Measurements from ENCODE around the gene ALDH1B1. TPM values are rescaled to one million over a fixed set of nuclear protein-coding genes. Genes with fewer than 3 reads are reported as not detected.
A peak's percentile ranks its signal among the peaks of the same experiment; 100 is the strongest.

Gene ALDH1B1
- total and polyA plus RNA-seq, 2 of the 13 experiments (the other 11 are each of a cell fraction or from before 2014, with no cell fraction given): 45.1 to 125 TPM

GRCh38 chr9:38370176-38370575, 22.3 kb upstream of the ALDH1B1 start (continued):
- TF ChIP-seq, protein P1, sequence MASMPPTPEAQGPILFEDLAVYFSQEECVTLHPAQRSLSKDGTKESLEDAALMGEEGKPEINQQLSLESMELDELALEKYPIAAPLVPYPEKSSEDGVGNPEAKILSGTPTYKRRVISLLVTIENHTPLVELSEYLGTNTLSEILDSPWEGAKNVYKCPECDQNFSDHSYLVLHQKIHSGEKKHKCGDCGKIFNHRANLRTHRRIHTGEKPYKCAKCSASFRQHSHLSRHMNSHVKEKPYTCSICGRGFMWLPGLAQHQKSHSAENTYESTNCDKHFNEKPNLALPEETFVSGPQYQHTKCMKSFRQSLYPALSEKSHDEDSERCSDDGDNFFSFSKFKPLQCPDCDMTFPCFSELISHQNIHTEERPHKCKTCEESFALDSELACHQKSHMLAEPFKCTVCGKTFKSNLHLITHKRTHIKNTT (CRISPR knock-in tag; IDR thresholded peaks at IDR 0.05): no peak
- TF ChIP-seq DPF2 (CRISPR knock-in tag; IDR thresholded peaks at IDR 0.05; ENCODE audit: borderline replicate concordance, low read depth): no peak
- no peak for TF ChIP-seq SMAD1 (CRISPR knock-in tag; IDR thresholded peaks at IDR 0.05; ENCODE audit: borderline replicate concordance, low read depth)
- TF ChIP-seq, protein P2, sequence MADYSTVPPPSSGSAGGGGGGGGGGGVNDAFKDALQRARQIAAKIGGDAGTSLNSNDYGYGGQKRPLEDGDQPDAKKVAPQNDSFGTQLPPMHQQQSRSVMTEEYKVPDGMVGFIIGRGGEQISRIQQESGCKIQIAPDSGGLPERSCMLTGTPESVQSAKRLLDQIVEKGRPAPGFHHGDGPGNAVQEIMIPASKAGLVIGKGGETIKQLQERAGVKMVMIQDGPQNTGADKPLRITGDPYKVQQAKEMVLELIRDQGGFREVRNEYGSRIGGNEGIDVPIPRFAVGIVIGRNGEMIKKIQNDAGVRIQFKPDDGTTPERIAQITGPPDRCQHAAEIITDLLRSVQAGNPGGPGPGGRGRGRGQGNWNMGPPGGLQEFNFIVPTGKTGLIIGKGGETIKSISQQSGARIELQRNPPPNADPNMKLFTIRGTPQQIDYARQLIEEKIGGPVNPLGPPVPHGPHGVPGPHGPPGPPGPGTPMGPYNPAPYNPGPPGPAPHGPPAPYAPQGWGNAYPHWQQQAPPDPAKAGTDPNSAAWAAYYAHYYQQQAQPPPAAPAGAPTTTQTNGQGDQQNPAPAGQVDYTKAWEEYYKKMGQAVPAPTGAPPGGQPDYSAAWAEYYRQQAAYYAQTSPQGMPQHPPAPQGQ (CRISPR knock-in tag; IDR thresholded peaks at IDR 0.05; ENCODE audit: borderline replicate concordance): no peak
- TF ChIP-seq ZNF563 (CRISPR knock-in tag; IDR thresholded peaks at IDR 0.05): no peak
- no peak for TF ChIP-seq ZNF704 (CRISPR knock-in tag; IDR thresholded peaks at IDR 0.05; ENCODE audit: borderline replicate concordance)
- no peak for TF ChIP-seq RXRA (CRISPR knock-in tag; IDR thresholded peaks at IDR 0.05)

DNA sequence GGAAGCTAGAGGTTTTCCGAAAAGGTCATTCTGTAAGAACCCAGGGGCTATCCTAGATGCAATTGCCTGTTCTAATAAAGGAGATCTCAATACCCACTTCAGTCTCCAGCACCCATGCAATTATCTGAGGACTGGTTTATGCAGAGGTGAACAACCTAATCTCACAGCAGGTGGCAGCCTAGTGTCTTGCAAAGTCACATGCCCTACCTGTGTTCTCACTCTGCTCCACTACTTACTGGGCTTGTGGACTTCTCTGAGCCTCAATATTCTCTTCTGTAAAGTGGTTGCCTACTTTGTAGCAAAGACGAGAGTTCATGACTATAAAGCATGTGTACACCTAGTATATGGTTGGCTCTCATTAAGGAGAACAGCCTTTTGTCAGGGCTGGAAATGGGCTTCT, 21.0 kb upstream of the ALDH1B1 start:
- Histone ChIP-seq H3K9ac (ENCODE audit: insufficient read depth, low read depth, low read length) (no peak overlapping the region), H3K79me2 (ENCODE audit: insufficient read depth, low read length) (no peaks in the 10 kb centered on the region), H3K4me2 (ENCODE audit: low read depth, low read length) (no peak overlapping the region), H3K27ac (ENCODE audit: extremely low read length, insufficient read depth, low read length) (no peak overlapping the region), H3K27me3 (ENCODE audit: control insufficient read depth in 1 of 2, insufficient read depth in 2 of 2, low read length in 2 of 2) (no peaks in the 10 kb centered on the region), H4K20me1 (ENCODE audit: insufficient read depth, low read length) (no peaks in the 10 kb centered on the region), H3K4me1 (ENCODE audit: insufficient read depth, low read length) (peaks cover 39% of the 10 kb centered on the region), H3K4me3 (replicated peaks in 1 of 3; ENCODE audit: insufficient read depth in 1 of 3, low read depth in 2 of 3, low read length in 3 of 3) (no peak overlapping the region), H3K36me3 (replicated peaks in 1 of 2; ENCODE audit: control insufficient read depth in 1 of 2, insufficient read depth in 2 of 2, low read length in 2 of 2) (no peaks in the 10 kb centered on the region), H3K9me3 (ENCODE audit: low read length) (no peaks in the 10 kb centered on the region), H2AFZ (ENCODE audit: low read length) (no peak overlapping the region)
- DNase-seq (ENCODE audit: low spot score) (peak; percentile 76), FAIRE-seq (peak; percentile 82), ATAC-seq (peak; percentile 92)
- 18% methylated on average over 1 of the region's 2 CpGs for WGBS (ENCODE audit: low lambda C conversion rate)
- intact Hi-C loops (cut with micrococcal nuclease; ENCODE audit: unreplicated experiment) (loop anchor here (1.0 kb wide), 2 partner anchors 29 to 62 kb away; no protein-coding TSS in a partner anchor), in situ Hi-C loops (cut with HindIII; ENCODE audit: extremely low pct_ligation_motif_present, low pct_unique_long_range_greater_than_20kb) (loop anchor here (25.0 kb wide), 1 partner anchor 884 kb away; the partner anchor contains the start of gene POLR1E)
- CTCF ChIA-PET (ENCODE audit: low intra/inter-chr PET ratio, low total read pairs): interaction anchor here (0.9 to 3.9 kb wide), 4 partner anchors 21 to 272 kb away, joined by 4 to 90 read pairs (median 10); partner anchors contain the start of gene ALDH1B1
- no TSS peak for BruUV-seq (replicated peaks)
- POLR2A ChIA-PET: interaction anchor here (1.9 kb wide), 1 partner anchor 9 kb away, joined by 6 read pairs; no protein-coding TSS in a partner anchor
- TF ChIP-seq FOSL1 (CRISPR knock-in tag; IDR thresholded peaks at IDR 0.05; ENCODE audit: borderline replicate concordance): no peak
- TF ChIP-seq ZNF205 (CRISPR knock-in tag; IDR thresholded peaks at IDR 0.05): peak; percentile 72; the same call in 1 of the 2 replicates
- no peak for TF ChIP-seq RBM39 (IDR thresholded peaks at IDR 0.05; ENCODE audit: low read depth, low read length, poor library complexity, severe bottlenecking)
- TF ChIP-seq RAD21 (CRISPR knock-in tag; IDR thresholded peaks at IDR 0.05): peak; percentile 92
- no peak for TF ChIP-seq AKAP8 (CRISPR knock-in tag; IDR thresholded peaks at IDR 0.05)
- TF ChIP-seq ZBTB21 (CRISPR knock-in tag; IDR thresholded peaks at IDR 0.05): no peak
- TF ChIP-seq ATF7-NPFF (CRISPR knock-in tag; IDR thresholded peaks at IDR 0.05; ENCODE audit: low read depth): no peak
- no peak for TF ChIP-seq TOE1 (CRISPR knock-in tag; IDR thresholded peaks at IDR 0.05)
- no peak for TF ChIP-seq SNAPC5 (CRISPR knock-in tag; IDR thresholded peaks at IDR 0.05; ENCODE audit: borderline replicate concordance)
- TF ChIP-seq SP140L (CRISPR knock-in tag; IDR thresholded peaks at IDR 0.05; ENCODE audit: borderline replicate concordance): no peak
- TF ChIP-seq TGIF2 (CRISPR knock-in tag; IDR thresholded peaks at IDR 0.05): 0 out of 2 replicates have a peak, but pooled peaks have one; percentile 33
- no peak for TF ChIP-seq ASH2L (IDR thresholded peaks at IDR 0.05; ENCODE audit: insufficient read length, low read depth, low read length)
- peak; percentile 66; the same call in 1 of the 2 replicates for TF ChIP-seq SSRP1 (CRISPR knock-in tag; IDR thresholded peaks at IDR 0.05)
- 0 out of 2 replicates have a peak, but pooled peaks have one; percentile 39 for TF ChIP-seq MIXL1 (CRISPR knock-in tag; IDR thresholded peaks at IDR 0.05)

Data from HepG2 (cell line).